ENCODE data around the gene NUP107.
A peak's percentile ranks its signal among the peaks of the same experiment; 100 is the strongest.
"Not testable (repeated sequence)": the region's sequence is repeated elsewhere in the genome, so short reads cannot be mapped to it uniquely, and the experiment has no call there.

NUP107 gene

DNA sequence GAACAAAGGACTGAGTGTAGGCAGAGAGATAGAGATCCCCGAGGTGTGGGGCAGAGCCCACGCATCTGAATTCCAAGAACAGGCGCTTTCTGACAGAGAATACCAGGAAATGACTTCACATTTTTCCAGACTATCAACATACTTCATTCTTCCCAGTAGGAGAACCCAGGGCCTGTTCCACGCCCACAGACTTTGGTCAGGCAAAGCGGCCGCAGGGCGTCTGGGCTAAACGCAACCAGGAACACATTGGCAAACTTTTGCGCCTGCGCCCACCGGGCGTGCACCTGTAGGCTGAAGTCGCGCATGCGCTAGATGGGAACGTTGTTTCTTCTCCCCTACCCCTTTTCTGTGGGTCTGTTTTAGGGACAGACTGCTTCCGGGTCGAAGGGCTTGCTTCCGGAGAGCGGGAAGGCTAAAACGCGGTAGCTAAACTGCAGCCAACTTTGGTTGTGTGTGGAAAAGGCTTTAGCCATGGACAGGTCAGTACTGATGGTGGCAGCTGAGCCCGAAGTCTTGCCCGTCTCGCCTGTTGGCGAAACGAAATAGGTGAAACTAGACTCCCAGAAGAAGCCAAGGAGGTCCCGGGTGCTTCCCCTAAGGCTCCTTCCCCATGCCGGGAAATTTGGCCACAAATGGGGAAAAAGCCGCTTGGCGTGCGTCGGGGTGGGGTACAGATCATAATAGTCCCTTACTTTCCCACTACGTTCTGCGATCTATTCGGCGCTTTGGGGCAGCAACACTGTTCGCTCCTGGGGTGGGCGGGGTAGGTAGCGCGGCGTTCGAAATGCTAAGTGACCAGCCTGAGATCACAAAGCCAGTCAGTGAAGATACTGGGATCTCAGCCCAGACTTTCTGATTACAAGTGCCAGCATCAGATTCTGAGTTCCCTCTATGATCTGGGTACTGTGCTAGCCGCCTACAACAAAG is at the start of gene NUP107:
Gene NUP107, plus strand, starts transcription at position 384 of the 927 bp plus-strand sequence. Its CDS starts 88 bp downstream, at position 472.
- DNase-seq = peak; percentile 98

GRCh38 chr12:68637439-68637838 is 49.3 kb upstream of the NUP107 start:
- DNase-seq = not testable (repeated sequence)

DNA sequence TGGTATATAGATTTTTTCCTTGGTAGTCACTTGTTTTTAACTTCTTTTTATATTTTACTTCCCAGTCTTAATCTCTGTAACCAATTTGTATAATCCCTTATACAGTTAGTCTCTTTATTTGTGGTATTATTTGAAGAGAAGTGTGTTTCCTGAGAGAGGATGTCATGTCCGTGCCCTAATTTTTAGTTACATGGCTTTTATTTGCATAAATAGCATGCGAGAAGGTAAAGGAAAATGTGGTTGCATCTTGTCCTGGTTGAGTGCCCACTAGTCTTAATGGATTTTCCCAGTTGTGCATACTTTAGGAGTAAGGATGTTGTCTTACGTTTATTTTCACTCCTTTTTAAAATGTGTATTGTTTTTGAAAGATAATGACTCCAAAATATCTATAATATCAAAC is 48.6 kb upstream of the NUP107 start:
- DNase-seq = no peak

DNA sequence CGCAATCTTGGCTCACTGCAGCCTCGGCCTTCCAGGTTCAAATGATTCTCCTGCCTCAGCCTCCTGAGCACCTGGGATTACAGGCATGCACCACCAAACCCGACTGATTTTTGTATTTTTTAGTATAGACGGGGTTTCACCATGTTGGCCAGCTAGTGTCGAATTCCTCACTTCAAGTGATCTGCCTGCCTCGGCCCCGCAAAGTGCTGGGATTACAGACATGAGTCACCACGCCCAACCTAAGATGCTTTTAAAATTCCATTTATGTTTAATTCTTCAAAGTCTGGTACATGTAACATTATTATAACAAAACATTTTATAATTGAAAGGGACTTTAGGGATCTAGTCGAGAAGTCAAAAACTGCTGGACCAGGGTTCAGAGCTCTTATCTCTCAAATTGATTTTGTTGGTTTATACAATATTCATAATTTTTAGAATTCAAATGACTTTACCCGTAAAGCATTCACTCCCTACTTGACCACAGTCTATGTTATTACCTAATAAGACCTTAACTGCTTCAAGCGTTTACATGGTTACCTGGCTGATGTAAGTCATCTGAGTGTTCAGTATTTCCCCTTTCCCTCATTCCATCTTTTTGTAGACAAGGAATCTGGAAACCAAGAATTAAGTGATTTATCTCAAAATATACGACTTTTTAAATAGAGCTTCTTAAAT is 47.9 kb upstream of the NUP107 start:
- no peak for DNase-seq

- no peak for DNase-seq
Observed at GRCh38 chr12:68639396-68639767, 47.4 kb upstream of the NUP107 start.

DNA sequence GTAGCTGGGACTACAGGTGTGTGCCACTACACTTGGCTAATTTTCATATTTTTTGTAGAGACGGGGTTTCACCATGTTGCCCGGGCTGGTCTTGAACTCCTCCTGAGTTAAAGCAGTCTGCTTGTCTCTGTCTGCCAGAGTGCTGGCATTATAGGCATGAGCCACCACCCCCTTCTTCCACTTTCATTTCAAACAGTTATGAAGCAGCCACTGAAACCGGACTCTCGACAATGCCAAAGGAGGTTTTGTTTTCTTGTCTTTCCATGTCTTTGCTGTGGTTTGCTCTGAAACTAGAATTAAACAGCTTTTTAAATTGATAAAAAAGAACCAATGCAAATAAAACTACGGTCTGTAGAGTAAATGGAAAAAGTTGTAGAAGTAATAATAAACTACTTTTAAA is 45.6 kb upstream of the NUP107 start:
- no peak for DNase-seq

GRCh38 chr12:68646484-68646883 is 40.3 kb upstream of the NUP107 start:
- no peak for DNase-seq

DNA sequence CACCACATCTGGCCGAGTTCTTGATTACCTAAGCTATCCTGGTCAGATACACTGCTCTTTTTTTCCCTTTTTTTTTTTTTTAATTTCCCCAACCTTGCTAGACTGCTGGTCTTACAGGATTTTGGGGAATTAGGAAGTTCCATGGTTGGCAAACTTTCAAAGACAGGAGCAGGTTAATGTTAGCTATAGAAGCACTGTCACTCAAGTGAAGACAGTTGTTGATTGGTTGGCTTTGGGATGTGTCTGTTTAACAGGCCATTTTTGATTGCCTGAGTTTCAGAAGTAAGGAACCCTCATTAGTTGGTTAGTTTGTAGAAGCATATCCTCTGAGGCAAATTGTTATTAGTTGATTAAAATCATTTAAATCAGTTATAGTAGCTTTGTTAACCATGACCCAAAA is 39.3 kb upstream of the NUP107 start:
- no peak for DNase-seq

DNA sequence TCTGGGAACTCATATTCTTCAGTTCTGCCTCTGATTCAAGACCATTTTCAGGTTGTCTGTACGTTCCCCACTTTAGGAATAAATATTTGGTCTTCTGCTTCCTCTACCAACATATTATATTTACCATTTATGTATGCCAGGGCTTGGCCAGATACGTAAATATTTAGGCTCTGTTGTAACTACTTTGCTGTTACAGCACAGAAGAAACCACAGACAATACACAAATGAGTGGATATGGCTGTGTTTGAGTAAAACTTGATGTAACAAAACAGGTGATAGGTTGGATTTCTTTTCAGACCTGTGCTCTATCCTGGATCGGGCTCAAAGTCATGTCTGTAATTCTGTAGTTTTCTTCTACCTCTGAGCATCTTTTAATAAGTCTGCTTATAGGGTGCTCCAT is 38.6 kb upstream of the NUP107 start:
- DNase-seq = no peak

GRCh38 chr12:68665016-68665569 is 21.7 kb upstream of the NUP107 start:
- no peak for DNase-seq

- DNase-seq = no peak
Observed at GRCh38 chr12:68667291-68667690, 19.5 kb upstream of the NUP107 start.

GRCh38 chr12:68667896-68668295 is 18.9 kb upstream of the NUP107 start:
- no peak for DNase-seq

DNA sequence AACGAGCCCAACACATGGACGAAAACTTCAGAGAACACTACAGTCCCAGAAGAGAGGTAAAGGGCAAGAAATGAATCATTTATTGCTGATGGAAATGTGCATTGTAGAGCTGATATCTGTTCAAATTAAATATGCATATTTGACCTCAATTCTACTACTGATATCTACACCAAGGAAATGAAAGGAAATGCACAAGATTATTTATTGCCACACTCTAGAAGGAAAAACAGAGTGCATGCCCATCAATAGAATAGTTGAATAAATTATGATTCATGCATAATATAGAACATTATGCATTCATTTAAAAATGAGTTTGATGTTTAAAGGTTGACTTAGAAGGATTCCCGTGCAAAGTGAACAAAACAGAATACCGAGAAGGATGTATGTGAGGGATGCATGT is 15.6 kb upstream of the NUP107 start:
- DNase-seq = no peak

GRCh38 chr12:68673788-68674187 is 13.0 kb upstream of the NUP107 start:
- DNase-seq = no peak

DNA sequence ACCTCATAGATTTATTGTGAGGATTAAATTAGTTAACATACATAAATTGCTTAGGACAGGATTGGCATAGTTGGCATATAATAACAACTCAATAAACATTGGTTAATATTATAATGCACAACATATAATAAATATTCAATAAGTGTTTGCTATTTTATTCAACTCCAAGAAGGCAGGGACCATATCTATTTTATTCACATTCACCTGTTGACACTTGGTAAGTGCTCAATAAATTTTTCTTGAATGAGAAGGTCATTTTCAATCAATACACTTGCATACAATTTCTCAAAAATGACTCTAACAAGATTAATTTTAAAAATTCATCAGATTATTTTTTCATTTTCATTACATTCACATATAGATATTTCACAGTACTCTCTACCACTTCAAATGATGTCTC is 12.4 kb upstream of the NUP107 start:
- DNase-seq = no peak

GRCh38 chr12:68675101-68675842 is 11.5 kb upstream of the NUP107 start:
- DNase-seq = no peak

GRCh38 chr12:68676854-68677253 is 9.9 kb upstream of the NUP107 start:
- DNase-seq = not testable (repeated sequence)

GRCh38 chr12:68686262-68686594 is 550 bp upstream of the NUP107 start:
- no peak for DNase-seq

DNA sequence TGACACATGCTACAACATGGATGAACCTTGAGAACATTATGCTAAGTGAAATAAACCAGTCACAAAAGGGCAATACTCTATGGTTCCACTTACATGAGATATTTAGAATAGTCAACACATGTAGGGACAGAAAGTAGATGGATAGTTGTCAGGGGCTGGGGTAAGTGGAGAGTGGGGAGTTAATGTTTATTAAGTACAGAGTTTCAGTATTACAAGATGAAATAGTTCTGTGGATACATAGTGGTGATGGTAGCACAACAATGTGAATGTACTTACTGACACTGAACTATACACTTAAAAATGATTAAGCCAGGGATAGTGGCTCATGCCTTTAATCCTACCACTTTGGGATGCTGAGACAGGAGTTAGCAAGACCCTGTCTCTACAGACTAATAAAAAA is 8.7 kb downstream of the NUP107 start:
- DNase-seq = no peak

DNA sequence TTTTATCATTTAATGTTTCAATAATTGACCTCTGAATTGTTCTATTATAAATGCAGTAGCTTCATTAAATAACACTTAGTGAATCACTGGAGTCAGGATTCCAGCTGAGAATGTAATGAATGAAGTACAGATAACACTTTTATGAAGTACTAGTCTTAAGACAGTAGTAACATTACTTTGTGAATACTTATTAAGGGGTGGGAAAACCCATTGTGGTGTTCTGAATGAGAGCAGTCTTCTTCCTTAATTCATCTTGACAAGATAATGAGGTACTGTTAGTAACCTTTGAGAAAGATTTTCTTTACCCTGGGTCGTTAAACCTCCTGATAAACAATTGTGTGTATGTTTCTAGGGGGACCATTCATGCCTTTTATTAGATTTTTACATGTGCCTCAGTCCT is 12.7 kb downstream of the NUP107 start:
- DNase-seq = no peak

DNA sequence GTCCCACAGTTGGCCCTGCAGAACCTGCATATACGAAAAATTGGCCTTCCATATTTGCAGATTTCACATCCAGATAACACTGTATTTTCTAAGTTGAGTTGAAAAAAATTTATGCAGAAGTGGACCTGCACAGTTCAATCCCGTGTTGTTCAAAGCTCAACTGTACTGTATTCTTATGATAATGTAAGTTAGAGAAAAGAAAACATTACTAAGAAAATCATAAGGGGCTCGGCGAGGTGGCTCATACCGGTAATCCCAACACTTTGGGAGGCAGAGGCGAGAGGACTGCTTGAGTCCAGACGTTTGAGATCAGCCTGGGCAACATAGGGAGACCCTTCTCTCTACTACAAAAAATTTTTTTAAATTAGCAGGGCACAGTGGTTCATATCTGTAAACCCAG is 41.0 kb downstream of the NUP107 start:
- no peak for DNase-seq

- no peak for DNase-seq
Observed at GRCh38 chr12:68733661-68734071, 46.9 kb downstream of the NUP107 start.

DNA sequence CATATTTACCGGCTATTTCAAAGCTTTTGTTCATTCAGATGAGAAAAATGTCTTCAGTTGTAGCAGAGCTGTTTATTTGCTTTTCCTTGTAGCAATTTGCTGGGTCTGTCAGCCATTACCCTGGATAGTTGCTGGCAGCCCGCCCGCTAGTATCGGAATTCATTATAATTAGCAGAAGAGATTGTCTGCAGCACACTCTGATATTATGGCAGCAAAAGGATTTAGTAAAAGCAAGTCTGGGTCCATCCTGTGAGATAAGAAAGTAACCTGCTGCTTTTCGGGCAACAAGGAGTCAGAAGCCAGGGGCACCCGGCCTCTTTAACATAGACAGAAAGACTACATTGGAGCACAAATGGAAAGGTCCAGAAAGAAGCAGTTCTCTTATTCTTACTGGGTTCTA is 53.1 kb downstream of the NUP107 start:
- DNase-seq = no peak

Data from NCI-H2107 (cell line).